ENCODE measurements around the gene HEATR3. TPM values are rescaled to one million over a fixed set of nuclear protein-coding genes. Genes with fewer than 3 reads are reported as not detected.

The HEATR3 gene
- total and polyA plus RNA-seq, 2 donors (not counting 1 experiment from before 2014, with no cell fraction given) = 15.0 to 23.9 TPM

- Histone ChIP-seq H3K9me3 (ENCODE audit: control insufficient read depth, insufficient read depth, low read depth, low read length) (no peaks in the 10 kb centered on the region), H3K27ac (ENCODE audit: insufficient read depth, low read length) (no peak overlapping the region), H3K4me2 (ENCODE audit: extremely low read depth, insufficient read depth, low read length) (no peak overlapping the region), H4K20me1 (ENCODE audit: control insufficient read depth, extremely low read depth, insufficient read depth, low read length) (no peaks in the 10 kb centered on the region), H3K4me3 (replicated peaks in 1 of 4; ENCODE audit: control extremely low read depth in 1 of 4, insufficient read depth in 1 of 4, low read depth in 3 of 4, low read length in 4 of 4) (no peak overlapping the region), H3K27me3 (ENCODE audit: control insufficient read depth, insufficient read depth, low read length) (no peaks in the 10 kb centered on the region), H3K79me2 (ENCODE audit: control insufficient read depth, insufficient read depth, low read length) (no peaks in the 10 kb centered on the region), H3K36me3 (ENCODE audit: control insufficient read depth, insufficient read depth, low read length) (peaks cover 8% of the 10 kb centered on the region), H3K4me1 (ENCODE audit: control insufficient read depth, extremely low read depth, insufficient read depth, low read length) (no peaks in the 10 kb centered on the region), H3K9ac (ENCODE audit: insufficient read depth, low read length) (no peak overlapping the region), H2AFZ (ENCODE audit: low read length) (no peak overlapping the region)
- DNase-seq (ENCODE audit: low read depth in 2 of 2) = peak in 1 of 2 donors; percentile 33
- TF ChIP-seq, protein P1, sequence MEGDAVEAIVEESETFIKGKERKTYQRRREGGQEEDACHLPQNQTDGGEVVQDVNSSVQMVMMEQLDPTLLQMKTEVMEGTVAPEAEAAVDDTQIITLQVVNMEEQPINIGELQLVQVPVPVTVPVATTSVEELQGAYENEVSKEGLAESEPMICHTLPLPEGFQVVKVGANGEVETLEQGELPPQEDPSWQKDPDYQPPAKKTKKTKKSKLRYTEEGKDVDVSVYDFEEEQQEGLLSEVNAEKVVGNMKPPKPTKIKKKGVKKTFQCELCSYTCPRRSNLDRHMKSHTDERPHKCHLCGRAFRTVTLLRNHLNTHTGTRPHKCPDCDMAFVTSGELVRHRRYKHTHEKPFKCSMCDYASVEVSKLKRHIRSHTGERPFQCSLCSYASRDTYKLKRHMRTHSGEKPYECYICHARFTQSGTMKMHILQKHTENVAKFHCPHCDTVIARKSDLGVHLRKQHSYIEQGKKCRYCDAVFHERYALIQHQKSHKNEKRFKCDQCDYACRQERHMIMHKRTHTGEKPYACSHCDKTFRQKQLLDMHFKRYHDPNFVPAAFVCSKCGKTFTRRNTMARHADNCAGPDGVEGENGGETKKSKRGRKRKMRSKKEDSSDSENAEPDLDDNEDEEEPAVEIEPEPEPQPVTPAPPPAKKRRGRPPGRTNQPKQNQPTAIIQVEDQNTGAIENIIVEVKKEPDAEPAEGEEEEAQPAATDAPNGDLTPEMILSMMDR (conservative IDR thresholded peaks at IDR 0.05 in 1 of 2, IDR thresholded peaks at IDR 0.05 in 1 of 2; ENCODE audit: low read depth in 1 of 2, low read length in 2 of 2) = no peak
- TF ChIP-seq EZH2 (IDR thresholded peaks at IDR 0.05; ENCODE audit: low read length, missing control alignments) = no peak
Observed at GRCh38 chr16:50103764-50104163, 38.0 kb downstream of the HEATR3 start.

DNA sequence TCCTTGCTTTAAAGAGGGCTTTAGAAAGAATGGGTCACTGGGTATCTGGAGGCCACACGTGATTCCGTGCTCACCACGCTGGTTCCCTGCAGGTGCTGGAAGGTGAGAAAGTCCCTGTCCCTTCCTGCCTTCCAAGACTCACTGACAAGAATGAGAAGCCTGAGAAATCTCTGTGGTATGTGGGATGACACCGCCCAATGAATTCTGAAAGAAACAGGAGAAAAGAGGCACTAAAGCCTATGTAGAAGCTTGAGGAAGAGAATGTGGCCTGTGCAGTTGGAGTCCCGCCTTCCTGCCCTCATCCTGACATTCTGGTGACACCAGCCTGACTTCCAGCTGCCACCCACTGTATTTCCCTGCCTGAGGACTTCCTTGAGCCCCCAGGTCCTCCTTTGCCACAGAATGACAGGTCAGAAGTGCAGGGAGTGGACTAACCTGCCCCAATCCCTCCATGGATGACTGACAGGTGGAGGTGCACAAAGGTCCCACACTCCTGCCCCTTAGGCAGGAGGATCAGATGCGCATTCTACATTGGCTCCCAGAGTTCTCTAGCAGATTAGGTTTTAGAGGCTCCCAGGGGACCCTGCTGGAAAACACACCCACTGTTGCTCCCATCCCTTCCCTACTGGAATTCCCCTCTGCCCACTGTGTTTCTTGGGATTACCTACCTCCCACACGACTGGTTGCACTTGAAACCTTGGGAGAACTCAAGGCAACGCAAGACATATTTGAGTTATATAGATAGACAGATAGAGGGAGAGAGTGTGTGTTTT is 48.8 kb downstream of the HEATR3 start:
- no peaks in the 10 kb centered on the region for H4K20me1 ChIP-seq (ENCODE audit: control insufficient read depth, extremely low read depth, insufficient read depth, low read length)
- no peaks in the 10 kb centered on the region for H3K36me3 ChIP-seq (ENCODE audit: control insufficient read depth, insufficient read depth, low read length)
- no peak overlapping the region for H3K27ac ChIP-seq (ENCODE audit: insufficient read depth, low read length)
- no peak overlapping the region for H2AFZ ChIP-seq (ENCODE audit: low read length)
- H3K27me3 ChIP-seq (ENCODE audit: control insufficient read depth, insufficient read depth, low read length) = no peaks in the 10 kb centered on the region
- TF ChIP-seq, protein P1 (conservative IDR thresholded peaks at IDR 0.05 in 1 of 2, IDR thresholded peaks at IDR 0.05 in 1 of 2; ENCODE audit: low read depth in 1 of 2, low read length in 2 of 2) = no peak
- no peak for TF ChIP-seq EZH2 (IDR thresholded peaks at IDR 0.05; ENCODE audit: low read length, missing control alignments)
- no peak overlapping the region for H3K4me2 ChIP-seq (ENCODE audit: extremely low read depth, insufficient read depth, low read length)
- no peaks in the 10 kb centered on the region for H3K4me1 ChIP-seq (ENCODE audit: control insufficient read depth, extremely low read depth, insufficient read depth, low read length)
- no peaks in the 10 kb centered on the region for H3K9me3 ChIP-seq (ENCODE audit: control insufficient read depth, insufficient read depth, low read depth, low read length)
- H3K79me2 ChIP-seq (ENCODE audit: control insufficient read depth, insufficient read depth, low read length) = no peaks in the 10 kb centered on the region
- H3K4me3 ChIP-seq (replicated peaks in 1 of 4; ENCODE audit: control extremely low read depth in 1 of 4, insufficient read depth in 1 of 4, low read depth in 3 of 4, low read length in 4 of 4) = no peak overlapping the region
- H3K9ac ChIP-seq (ENCODE audit: insufficient read depth, low read length) = no peak overlapping the region
- DNase-seq (ENCODE audit: low read depth in 2 of 2) = no peak

- H3K9me3 ChIP-seq (ENCODE audit: control insufficient read depth, insufficient read depth, low read depth, low read length) = no peaks in the 10 kb centered on the region
- H3K4me2 ChIP-seq (ENCODE audit: extremely low read depth, insufficient read depth, low read length) = no peak overlapping the region
- DNase-seq (ENCODE audit: low read depth in 2 of 2) = no peak
- no peak overlapping the region for H3K4me3 ChIP-seq (replicated peaks in 1 of 4; ENCODE audit: control extremely low read depth in 1 of 4, insufficient read depth in 1 of 4, low read depth in 3 of 4, low read length in 4 of 4)
- H3K79me2 ChIP-seq (ENCODE audit: control insufficient read depth, insufficient read depth, low read length) = no peaks in the 10 kb centered on the region
- H4K20me1 ChIP-seq (ENCODE audit: control insufficient read depth, extremely low read depth, insufficient read depth, low read length) = no peaks in the 10 kb centered on the region
- no peak overlapping the region for H2AFZ ChIP-seq (ENCODE audit: low read length)
- H3K9ac ChIP-seq (ENCODE audit: insufficient read depth, low read length) = no peak overlapping the region
- no peaks in the 10 kb centered on the region for H3K36me3 ChIP-seq (ENCODE audit: control insufficient read depth, insufficient read depth, low read length)
- peaks cover 3% of the 10 kb centered on the region for H3K27me3 ChIP-seq (ENCODE audit: control insufficient read depth, insufficient read depth, low read length)
- TF ChIP-seq, protein P1 (conservative IDR thresholded peaks at IDR 0.05 in 1 of 2, IDR thresholded peaks at IDR 0.05 in 1 of 2; ENCODE audit: low read depth in 1 of 2, low read length in 2 of 2) = no peak
- TF ChIP-seq EZH2 (IDR thresholded peaks at IDR 0.05; ENCODE audit: low read length, missing control alignments) = no peak
- H3K27ac ChIP-seq (ENCODE audit: insufficient read depth, low read length) = no peak overlapping the region
- H3K4me1 ChIP-seq (ENCODE audit: control insufficient read depth, extremely low read depth, insufficient read depth, low read length) = no peaks in the 10 kb centered on the region
Observed at GRCh38 chr16:50120711-50121110, 54.9 kb downstream of the HEATR3 start.
